GM21619 (cell line): ENCODE results near the gene SLTM.
"Not testable (repeated sequence)": the region's sequence is repeated elsewhere in the genome, so short reads cannot be mapped to it uniquely, and the experiment has no call there.

Experiments
- ATAC-seq: cut with Tn5 transposase; IDR thresholded peaks from one replicate; pipeline ENCODE4 v1.9.1; 2021; ENCODE audit not compliant: unreplicated experiment

Gene SLTM

GRCh38 chr15:58877999-58878825 is 55.3 kb downstream of the SLTM start:
- ATAC-seq: no peak

GRCh38 chr15:58876306-58877106 is 57.0 kb downstream of the SLTM start:
- no peak for ATAC-seq

GRCh38 chr15:58875343-58875742 is 58.1 kb downstream of the SLTM start:
- ATAC-seq: no peak

- ATAC-seq: no peak
These were observed 60.2 kb downstream of the SLTM start for GRCh38 chr15:58873267-58873666.

GRCh38 chr15:58870451-58870850 is 63.0 kb downstream of the SLTM start:
- ATAC-seq: no peak

GRCh38 chr15:58867926-58868325 is 65.6 kb downstream of the SLTM start:
- ATAC-seq: no peak

- ATAC-seq: no peak
These were observed 68.0 kb downstream of the SLTM start for GRCh38 chr15:58865425-58865880.

GRCh38 chr15:58864602-58865424 is 68.7 kb downstream of the SLTM start:
- ATAC-seq: no peak

GRCh38 chr15:58862326-58862725 is 71.2 kb downstream of the SLTM start:
- ATAC-seq: no peak

GRCh38 chr15:58856621-58857020 is 76.9 kb downstream of the SLTM start:
- ATAC-seq: not testable (repeated sequence)

- ATAC-seq: no peak
These were observed 77.4 kb downstream of the SLTM start for GRCh38 chr15:58856086-58856485.

GRCh38 chr15:58854593-58854992 is 78.9 kb downstream of the SLTM start:
- no peak for ATAC-seq

GRCh38 chr15:58852347-58852746 is 81.1 kb downstream of the SLTM start:
- no peak for ATAC-seq

- ATAC-seq: not testable (repeated sequence)
These were observed 82.3 kb downstream of the SLTM start for GRCh38 chr15:58851205-58851604.

GRCh38 chr15:58842713-58843396 is 90.6 kb downstream of the SLTM start:
- no peak for ATAC-seq

- ATAC-seq: no peak
These were observed 93.4 kb downstream of the SLTM start for GRCh38 chr15:58840048-58840447.

- no peak for ATAC-seq
These were observed 94.0 kb downstream of the SLTM start for GRCh38 chr15:58839485-58839884.

- ATAC-seq: not testable (repeated sequence)
These were observed 99.6 kb downstream of the SLTM start for GRCh38 chr15:58833681-58834426.

GRCh38 chr15:58830556-58830955 is 102.9 kb downstream of the SLTM start:
- ATAC-seq: no peak
